ENCODE results near the gene SLC24A4. TPM values are rescaled to one million over a fixed set of nuclear protein-coding genes. Genes with fewer than 3 reads are reported as not detected.
"Not testable (repeated sequence)": the region's sequence is repeated elsewhere in the genome, so short reads cannot be mapped to it uniquely, and the experiment has no call there.

SLC24A4 gene
- total and polyA plus RNA-seq, 2 donors (not counting 3 experiments of a cell fraction or from before 2014, with no cell fraction given), result 0.07 to 0.08 TPM

GRCh38 chr14:92536231-92536630, 213.3 kb downstream of the SLC24A4 start:
- dilution Hi-C loops (cut with MboI; ENCODE audit: extremely low pct_ligation_motif_present, low sequenced_read_pairs); CTCF ChIA-PET; intact Hi-C loops (cut with micrococcal nuclease); H3K9ac ChIP-seq (replicated peaks; ENCODE audit: extremely low read depth, insufficient read depth, low read length); H3K36me3 ChIP-seq (ENCODE audit: control insufficient read depth in 2 of 2, extremely low read depth in 1 of 2, insufficient read depth in 2 of 2, low read length in 2 of 2); H3K4me3 ChIP-seq (replicated peaks in 1 of 3; ENCODE audit: insufficient read depth in 1 of 3, low read depth in 1 of 3, low read length in 3 of 3); H3K9me1 ChIP-seq (replicated peaks; ENCODE audit: control insufficient read depth, extremely low read depth, insufficient read depth, low read length); H3K27me3 ChIP-seq (ENCODE audit: control insufficient read depth in 2 of 2, insufficient read depth in 2 of 2, low read length in 2 of 2); H3K4me2 ChIP-seq (ENCODE audit: insufficient read depth, low read length); H3K27ac ChIP-seq (ENCODE audit: insufficient read depth, low read depth, low read length); H3K79me2 ChIP-seq (ENCODE audit: control insufficient read depth, insufficient read depth, low read length); H4K20me1 ChIP-seq (replicated peaks; ENCODE audit: control insufficient read depth, extremely low read depth, insufficient read depth, low read length); H3K9me3 ChIP-seq (replicated peaks; ENCODE audit: control insufficient read depth, insufficient read depth, low read length); BruUV-seq (replicated peaks); POLR2A ChIA-PET; H2AFZ ChIP-seq (ENCODE audit: low read depth, low read length); FAIRE-seq: not testable (repeated sequence)
- H3K4me1 ChIP-seq (ENCODE audit: control insufficient read depth, extremely low read depth, insufficient read depth, low read length), result peaks cover 26% of the 10 kb centered on the region
- DNase-seq (ENCODE audit: low read depth, low spot score), result peak; percentile 23
- TF ChIP-seq FOS (IDR thresholded peaks at IDR 0.05; ENCODE audit: borderline replicate concordance, insufficient read depth, low read length), result peak; percentile 7

- H3K4me1 ChIP-seq (ENCODE audit: control insufficient read depth, extremely low read depth, insufficient read depth, low read length), result peaks cover 26% of the 10 kb centered on the region
- dilution Hi-C loops (cut with MboI; ENCODE audit: extremely low pct_ligation_motif_present, low sequenced_read_pairs) (no loop called here), intact Hi-C loops (cut with micrococcal nuclease) (no loop called here)
- DNase-seq (ENCODE audit: low read depth, low spot score) (no peak), FAIRE-seq (no peak)
- ChIA-PET POLR2A (no interaction called here), CTCF (interaction anchor here (1.3 kb wide), 1 partner anchor 81 kb away, joined by 3 read pairs; no protein-coding TSS in a partner anchor)
- BruUV-seq (replicated peaks), result no TSS peak
- no peaks in the 10 kb centered on the region for H3K9me3 ChIP-seq (replicated peaks; ENCODE audit: control insufficient read depth, insufficient read depth, low read length)
- no peak for TF ChIP-seq JUN (IDR thresholded peaks at IDR 0.05; ENCODE audit: borderline replicate concordance, insufficient read depth, insufficient read length, low read depth)
- TF ChIP-seq MYC (IDR thresholded peaks at IDR 0.05; ENCODE audit: low read depth, low read length), result no peak
- no peak for TF ChIP-seq EZH2 (IDR thresholded peaks at IDR 0.05; ENCODE audit: borderline replicate concordance, low read depth, low read length, severe bottlenecking)
- no peak for TF ChIP-seq FOS (IDR thresholded peaks at IDR 0.05; ENCODE audit: borderline replicate concordance, insufficient read depth, low read length)
- TF ChIP-seq, protein P1, sequence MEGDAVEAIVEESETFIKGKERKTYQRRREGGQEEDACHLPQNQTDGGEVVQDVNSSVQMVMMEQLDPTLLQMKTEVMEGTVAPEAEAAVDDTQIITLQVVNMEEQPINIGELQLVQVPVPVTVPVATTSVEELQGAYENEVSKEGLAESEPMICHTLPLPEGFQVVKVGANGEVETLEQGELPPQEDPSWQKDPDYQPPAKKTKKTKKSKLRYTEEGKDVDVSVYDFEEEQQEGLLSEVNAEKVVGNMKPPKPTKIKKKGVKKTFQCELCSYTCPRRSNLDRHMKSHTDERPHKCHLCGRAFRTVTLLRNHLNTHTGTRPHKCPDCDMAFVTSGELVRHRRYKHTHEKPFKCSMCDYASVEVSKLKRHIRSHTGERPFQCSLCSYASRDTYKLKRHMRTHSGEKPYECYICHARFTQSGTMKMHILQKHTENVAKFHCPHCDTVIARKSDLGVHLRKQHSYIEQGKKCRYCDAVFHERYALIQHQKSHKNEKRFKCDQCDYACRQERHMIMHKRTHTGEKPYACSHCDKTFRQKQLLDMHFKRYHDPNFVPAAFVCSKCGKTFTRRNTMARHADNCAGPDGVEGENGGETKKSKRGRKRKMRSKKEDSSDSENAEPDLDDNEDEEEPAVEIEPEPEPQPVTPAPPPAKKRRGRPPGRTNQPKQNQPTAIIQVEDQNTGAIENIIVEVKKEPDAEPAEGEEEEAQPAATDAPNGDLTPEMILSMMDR (IDR thresholded peaks at IDR 0.05; ENCODE audit: extremely low read depth in 1 of 2, insufficient read depth in 1 of 2, low read depth in 1 of 2, low read length in 2 of 2), result no peak
- no peak for TF ChIP-seq POLR2A (IDR thresholded peaks at IDR 0.05; ENCODE audit: low read depth, low read length)
- no peak for TF ChIP-seq GATA2 (IDR thresholded peaks at IDR 0.05; ENCODE audit: insufficient read depth, insufficient read length, low read depth, low read length)
- TF ChIP-seq POLR2AphosphoS5 (IDR thresholded peaks at IDR 0.05; ENCODE audit: insufficient read depth, low read depth, low read length), result no peak
- no peak overlapping the region for H3K4me2 ChIP-seq (ENCODE audit: insufficient read depth, low read length)
- H3K79me2 ChIP-seq (ENCODE audit: control insufficient read depth, insufficient read depth, low read length), result peaks cover 10% of the 10 kb centered on the region
- H3K36me3 ChIP-seq (ENCODE audit: control insufficient read depth in 2 of 2, extremely low read depth in 1 of 2, insufficient read depth in 2 of 2, low read length in 2 of 2), result no peaks in the 10 kb centered on the region
- H3K4me3 ChIP-seq (replicated peaks in 1 of 3; ENCODE audit: insufficient read depth in 1 of 3, low read depth in 1 of 3, low read length in 3 of 3), result no peak overlapping the region
- H4K20me1 ChIP-seq (replicated peaks; ENCODE audit: control insufficient read depth, extremely low read depth, insufficient read depth, low read length), result no peaks in the 10 kb centered on the region
- H3K27me3 ChIP-seq (ENCODE audit: control insufficient read depth in 2 of 2, insufficient read depth in 2 of 2, low read length in 2 of 2), result no peaks in the 10 kb centered on the region
- H3K27ac ChIP-seq (ENCODE audit: insufficient read depth, low read depth, low read length), result no peak overlapping the region
- H2AFZ ChIP-seq (ENCODE audit: low read depth, low read length), result no peak overlapping the region
- H3K9ac ChIP-seq (replicated peaks; ENCODE audit: extremely low read depth, insufficient read depth, low read length), result no peak overlapping the region
- H3K9me1 ChIP-seq (replicated peaks; ENCODE audit: control insufficient read depth, extremely low read depth, insufficient read depth, low read length), result no peaks in the 10 kb centered on the region
These were observed 215.5 kb downstream of the SLC24A4 start for GRCh38 chr14:92538412-92538985.

Measured in endothelial cell of umbilical vein (primary cell).